ENCODE data around the gene PCOLCE2. TPM values are rescaled to one million over a fixed set of nuclear protein-coding genes. Genes with fewer than 3 reads are reported as not detected.

Gene PCOLCE2
- total RNA-seq, 4 donors from 2014 or later = 5.3 to 27.4 (median 9.1) TPM

GRCh38 chr3:142828703-142829305, 60.1 kb downstream of the PCOLCE2 start:
- intact Hi-C loops (cut with DNase I; ENCODE audit: low total_unique reads) = no loop called here
- Histone ChIP-seq H3K27me3 (no peaks in the 10 kb centered on the region), H3K27ac (no peak overlapping the region), H3K36me3 (no peaks in the 10 kb centered on the region), H3K4me3 (no peak overlapping the region), H3K4me1 (no peaks in the 10 kb centered on the region), H3K9me3 (no peaks in the 10 kb centered on the region)
- peak; percentile 46 to 77 for DNase-seq
- TF ChIP-seq CTCF (IDR thresholded peaks at IDR 0.05) = peak; percentile 53 to 67 (median 62)
- no peak for TF ChIP-seq POLR2A (IDR thresholded peaks at IDR 0.05)

- intact Hi-C loops (cut with DNase I; ENCODE audit: low total_unique reads) = no loop called here
Measured at GRCh38 chr3:142819179-142819578, 69.7 kb downstream of the PCOLCE2 start.

GRCh38 chr3:142818651-142819050, 70.2 kb downstream of the PCOLCE2 start:
- no peaks in the 10 kb centered on the region for H3K9me3 ChIP-seq
- H3K27me3 ChIP-seq = no peaks in the 10 kb centered on the region
- H3K36me3 ChIP-seq = no peaks in the 10 kb centered on the region
- H3K4me1 ChIP-seq = no peaks in the 10 kb centered on the region
- TF ChIP-seq CTCF (IDR thresholded peaks at IDR 0.05) (no peak), POLR2A (IDR thresholded peaks at IDR 0.05) (no peak)
- no peak overlapping the region for H3K4me3 ChIP-seq
- intact Hi-C loops (cut with DNase I; ENCODE audit: low total_unique reads) = no loop called here
- DNase-seq = no peak
- no peak overlapping the region for H3K27ac ChIP-seq

More at GRCh38 chr3:142819179-142819578, 69.7 kb downstream of the PCOLCE2 start:
- H3K27me3 ChIP-seq = no peaks in the 10 kb centered on the region
- TF ChIP-seq CTCF (IDR thresholded peaks at IDR 0.05) (no peak), POLR2A (IDR thresholded peaks at IDR 0.05) (no peak)
- H3K9me3 ChIP-seq = no peaks in the 10 kb centered on the region
- H3K4me3 ChIP-seq = no peak overlapping the region
- DNase-seq = no peak
- no peaks in the 10 kb centered on the region for H3K36me3 ChIP-seq
- no peak overlapping the region for H3K27ac ChIP-seq
- no peaks in the 10 kb centered on the region for H3K4me1 ChIP-seq

GRCh38 chr3:142817897-142818296, 71.0 kb downstream of the PCOLCE2 start:
- Histone ChIP-seq H3K27me3 (no peaks in the 10 kb centered on the region), H3K27ac (no peak overlapping the region), H3K36me3 (no peaks in the 10 kb centered on the region), H3K4me3 (no peak overlapping the region), H3K9me3 (no peaks in the 10 kb centered on the region), H3K4me1 (no peaks in the 10 kb centered on the region)
- TF ChIP-seq CTCF (IDR thresholded peaks at IDR 0.05) (no peak), POLR2A (IDR thresholded peaks at IDR 0.05) (no peak)
- intact Hi-C loops (cut with DNase I; ENCODE audit: low total_unique reads) = no loop called here
- DNase-seq = no peak

- intact Hi-C loops (cut with DNase I; ENCODE audit: low total_unique reads) = no loop called here
- DNase-seq = no peak
Measured at GRCh38 chr3:142817356-142817755, 71.5 kb downstream of the PCOLCE2 start.

More at GRCh38 chr3:142817356-142817755, 71.5 kb downstream of the PCOLCE2 start:
- no peaks in the 10 kb centered on the region for H3K36me3 ChIP-seq
- no peak overlapping the region for H3K4me3 ChIP-seq
- no peaks in the 10 kb centered on the region for H3K4me1 ChIP-seq
- no peak overlapping the region for H3K27ac ChIP-seq
- TF ChIP-seq CTCF (IDR thresholded peaks at IDR 0.05) = no peak
- no peak for TF ChIP-seq POLR2A (IDR thresholded peaks at IDR 0.05)
- H3K27me3 ChIP-seq = no peaks in the 10 kb centered on the region
- H3K9me3 ChIP-seq = no peaks in the 10 kb centered on the region

All from uterus (tissue), 4 donors.